Activated T-helper 1 cell treated with anti-CD3 and anti-CD28 coated beads, Interleukin-2, amount 50 U/mL, for 16 hours (primary cell): ENCODE data around the gene PCNX3.

ENCODE experiments used
- DNase-seq, 2 donors: peaks; one replicate each; pipeline ENCODE4 v3.0.0-alpha.2; 2020; ENCODE audit warnings: low read depth in 1 of 2, low spot score in 1 of 2

PCNX3 gene

GRCh38 chr11:65685981-65686380 lies 70.4 kb downstream of the PCNX3 start:
- no peak for DNase-seq
